SK-N-SH (cell line): ENCODE results near the gene ARPC5L. TPM values are rescaled to one million over a fixed set of nuclear protein-coding genes. Genes with fewer than 3 reads are reported as not detected.

Source experiments
- CTCF ChIA-PET: fragments of 300-600, 350-600 bp; formaldehyde crosslinking; extraction: SDS; loops from one replicate; lab custom pipeline; 2021; lab: Yijun Ruan, JAX
- POLR2A ChIA-PET: fragments of 350-600 bp; sonication (Branson Sonifier 250); formaldehyde crosslinking; extraction: SDS; loops from one replicate; lab custom pipeline; 2020; ENCODE audit warnings: antibody characterized with exemption, inconsistent platforms; lab: Yijun Ruan, JAX
- DNase-seq: peaks from one replicate; pipeline ENCODE4 v3.0.0; 2012
- H2AFZ ChIP-seq: fragments of 200-600 bp; sonication (generic); 2 replicates; pipeline ENCODE4 v1.8.1; 2016; ENCODE audit warnings: antibody characterized with exemption, mild to moderate bottlenecking, low read depth
- H3F3A ChIP-seq: fragments of 200-600 bp; sonication (generic); replicated peaks from 2 replicates; pipeline ENCODE3; 2016; ENCODE audit warnings: antibody characterized with exemption, mild to moderate bottlenecking; ENCODE audit not compliant: insufficient read depth
- H3K27ac ChIP-seq, 2 experiments: fragments of 200-500 bp in 1 of 2; fragments of 200-600 bp in 1 of 2; sonication (Bioruptor generic) in 1 of 2; sonication (generic), shearing (Covaris generic) in 1 of 2; 2 replicates each; pipeline versions ENCODE4 v1.5.1 to v1.6.1; 2014 to 2016; ENCODE audit warnings: low read depth in 2 of 2, inconsistent platforms in 1 of 2, low read length in 1 of 2, mild to moderate bottlenecking in 1 of 2, mixed read lengths in 1 of 2
- H3K27me3 ChIP-seq: fragments of 200-600 bp; sonication (generic), shearing (Covaris generic); 2 replicates; pipeline ENCODE4 v1.6.1; 2016; ENCODE audit warnings: mixed run types; ENCODE audit not compliant: insufficient read depth
- H3K36me3 ChIP-seq, 2 experiments: fragments of 200-500 bp in 1 of 2; fragments of 200-600 bp in 1 of 2; sonication (Bioruptor generic) in 1 of 2; sonication (generic) in 1 of 2; replicated peaks in 1 of 2; 2 replicates each; pipeline versions ENCODE3 to v1.5.1; 2014 to 2016; ENCODE audit warnings: low read length in 1 of 2, mild to moderate bottlenecking in 1 of 2; ENCODE audit not compliant: insufficient read depth in 2 of 2, control insufficient read depth in 1 of 2
- H3K4me1 ChIP-seq, 2 experiments: fragments of 200-500 bp in 1 of 2; fragments of 200-600 bp in 1 of 2; sonication (Bioruptor generic) in 1 of 2; sonication (generic), shearing (Covaris generic) in 1 of 2; 2 replicates each; pipeline versions ENCODE4 v1.5.1 to v1.6.1; 2014 to 2016; ENCODE audit warnings: low read depth in 1 of 2, low read length in 1 of 2, mixed run types in 1 of 2; ENCODE audit not compliant: insufficient read depth in 2 of 2, control insufficient read depth in 1 of 2
- H3K4me2 ChIP-seq: fragments of 200-600 bp; sonication (generic), shearing (Covaris generic); 2 replicates; pipeline ENCODE4 v1.6.1; 2017; ENCODE audit warnings: mixed run types
- H3K4me3 ChIP-seq, 2 experiments: fragments of 200-500 bp in 1 of 2; fragments of 200-600 bp in 1 of 2; sonication (Bioruptor generic) in 1 of 2; sonication (generic), shearing (Covaris generic) in 1 of 2; 2 replicates each; pipeline versions ENCODE4 v1.5.1 to v1.8.1; 2014 to 2016; ENCODE audit warnings: low read depth in 2 of 2, inconsistent platforms in 1 of 2, low read length in 1 of 2, mild to moderate bottlenecking in 1 of 2, mixed read lengths in 1 of 2, moderate library complexity in 1 of 2
- H3K79me2 ChIP-seq: fragments of 200-600 bp; sonication (generic); 2 replicates; pipeline ENCODE4 v1.8.1; 2017; ENCODE audit warnings: mild to moderate bottlenecking; ENCODE audit not compliant: insufficient read depth
- H3K9ac ChIP-seq: fragments of 200-600 bp; sonication (generic); 2 replicates; pipeline ENCODE4 v1.6.1; 2017; ENCODE audit warnings: mixed run types
- H3K9me2 ChIP-seq: fragments of 200-600 bp; sonication (generic); 2 replicates; pipeline ENCODE4 v1.6.1; 2017; ENCODE audit warnings: mixed run types
- H3K9me3 ChIP-seq: fragments of 200-600 bp; sonication (generic); 2 replicates; pipeline ENCODE4 v1.6.1; 2017; ENCODE audit warnings: mixed run types, mild to moderate bottlenecking, moderate library complexity
- H4K20me1 ChIP-seq: fragments of 200-600 bp; sonication (generic); 2 replicates; pipeline ENCODE4 v1.6.1; 2017; ENCODE audit warnings: mild to moderate bottlenecking, mixed run types; ENCODE audit not compliant: insufficient read depth
- CTCF ChIP-seq: fragments of 200-600 bp; sonication (generic); IDR thresholded peaks from 2 replicates; pipeline ENCODE4 v1.6.1; 2017; ENCODE audit warnings: antibody characterized with exemption, mild to moderate bottlenecking, moderate library complexity
- EP300 ChIP-seq, 2 experiments: IDR thresholded peaks; 2 replicates each; pipeline versions ENCODE4 v1.4.0 to v1.6.1; 2012; ENCODE audit warnings: borderline replicate concordance in 1 of 2, low read depth in 1 of 2, low read length in 1 of 2
- EZH2phosphoT487 ChIP-seq: fragments of 200-600 bp; sonication (generic); IDR thresholded peaks from 2 replicates; pipeline ENCODE4 v1.6.1; 2017; ENCODE audit warnings: low read depth, mixed run types, mild to moderate bottlenecking, antibody characterized with exemption, moderate library complexity, borderline replicate concordance
- FOXM1 ChIP-seq: IDR thresholded peaks from 2 replicates; pipeline ENCODE4 v1.4.0; 2012; ENCODE audit warnings: low read depth, mild to moderate bottlenecking
- GABPA ChIP-seq: IDR thresholded peaks from 2 replicates; pipeline ENCODE4 v1.4.0; 2012; ENCODE audit warnings: low read depth, mild to moderate bottlenecking
- GATA2 ChIP-seq: sonication (generic); formaldehyde crosslinking; IDR thresholded peaks from 2 replicates; pipeline ENCODE4 v1.5.0; 2020; ENCODE audit warnings: mild to moderate bottlenecking, missing genetic modification reagents
- IRF3 ChIP-seq: fragments of 150-350 bp; IDR thresholded peaks from 2 replicates; pipeline ENCODE4 v1.6.1; 2016; ENCODE audit warnings: mild to moderate bottlenecking, low read depth, low read length
- JUND ChIP-seq: IDR thresholded peaks from 2 replicates; pipeline ENCODE4 v1.4.0; 2012
- MAX ChIP-seq: IDR thresholded peaks from 2 replicates; pipeline ENCODE4 v1.4.0; 2012; ENCODE audit warnings: low read depth
- MEF2A ChIP-seq: IDR thresholded peaks from 2 replicates; pipeline ENCODE4 v1.4.0; 2012; ENCODE audit warnings: low read depth, borderline replicate concordance
- POLR2AphosphoS5 ChIP-seq: IDR thresholded peaks from 2 replicates; pipeline ENCODE4 v1.6.1; 2012; ENCODE audit warnings: low read depth, low read length
- RAD21 ChIP-seq: IDR thresholded peaks from 2 replicates; pipeline ENCODE4 v1.6.1; 2012; ENCODE audit warnings: mild to moderate bottlenecking, low read length
- RCOR1 ChIP-seq: fragments of 150-350 bp; IDR thresholded peaks from 2 replicates; pipeline ENCODE4 v1.6.1; 2017; ENCODE audit warnings: antibody characterized with exemption, low read length
- SMC3 ChIP-seq: IDR thresholded peaks from 2 replicates; pipeline ENCODE4 v1.6.1; 2012; ENCODE audit warnings: low read depth, low read length, improper control_type of control experiment
- TEAD4 ChIP-seq: IDR thresholded peaks from 2 replicates; pipeline ENCODE4 v1.4.0; 2012; ENCODE audit warnings: mild to moderate bottlenecking, borderline replicate concordance; ENCODE audit not compliant: insufficient read depth
- USF1 ChIP-seq: IDR thresholded peaks from 2 replicates; pipeline ENCODE4 v1.4.0; 2012; ENCODE audit warnings: low read depth, borderline replicate concordance
- USF2 ChIP-seq: fragments of 150-350 bp; IDR thresholded peaks from 2 replicates; pipeline ENCODE4 v1.6.1; 2017; ENCODE audit warnings: antibody characterized with exemption, low read length, low read depth, borderline replicate concordance
- YY1 ChIP-seq: IDR thresholded peaks from 2 replicates; pipeline ENCODE4 v1.4.0; 2012; ENCODE audit warnings: low read depth, mild to moderate bottlenecking
- ZBTB33 ChIP-seq: IDR thresholded peaks from 2 replicates; pipeline ENCODE4 v1.4.0; 2012; ENCODE audit warnings: low read depth, borderline replicate concordance
- WGBS: methylation state at CpG from one replicate; pipeline ENCODE4 v1.1.6; 2017; ENCODE audit warnings: low lambda C conversion rate; 5-methylcytosine and 5-hydroxymethylcytosine counted together
- polyA plus RNA-seq, 3 experiments: library from polyadenylated mRNA; depleted of rRNA; stranded (reverse); fragments of >200 nt; gene quantifications; 2 replicates each; pipeline ENCODE4 v1.2.3, GENCODE V29; 2012

The ARPC5L gene
- polyA plus RNA-seq, 1 of the 3 experiments (the other 2 are of a cell fraction): 73.1 TPM

- Histone ChIP-seq H3K4me1 (no peaks in the 10 kb centered on the region), H3K27ac (no peak overlapping the region), H3K9me2 (no peaks in the 10 kb centered on the region), H2AFZ (no peak overlapping the region), H3K4me3 (no peak overlapping the region), H3K36me3 (peaks cover 34 to 78% of the 10 kb centered on the region in 2 experiments), H3F3A (peaks cover 21% of the 10 kb centered on the region), H3K4me2 (no peak overlapping the region), H3K79me2 (peaks cover 28% of the 10 kb centered on the region; the same call in 1 of the 2 replicates), H3K9ac (no peak overlapping the region), H4K20me1 (0 out of 2 replicates have a peak, but pooled peaks cover 6% of the 10 kb centered on the region), H3K9me3 (no peaks in the 10 kb centered on the region), H3K27me3 (no peaks in the 10 kb centered on the region)
- ChIA-PET POLR2A (no interaction called here), CTCF (interaction anchor here (1.2 kb wide), 1 partner anchor 27 kb away, joined by 3 read pairs; no protein-coding TSS in a partner anchor)
- DNase-seq: no peak
- 88% methylated on average over 10 of the region's 10 CpGs for WGBS
- TF ChIP-seq FOXM1 (no peak), MAX (no peak), USF2 (no peak), RCOR1 (no peak), JUND (no peak), CTCF (no peak), YY1 (no peak), EZH2phosphoT487 (no peak), EP300 (IDR thresholded peaks at IDR 0.05; ENCODE audit: borderline replicate concordance in 1 of 2, low read depth in 1 of 2, low read length in 1 of 2) (no peak), TEAD4 (no peak), RAD21 (no peak), GABPA (no peak), GATA2 (CRISPR knock-in tag) (no peak), ZBTB33 (no peak), POLR2AphosphoS5 (no peak), MEF2A (no peak), IRF3 (no peak), USF1 (no peak), SMC3 (no peak)
Observed at GRCh38 chr9:124879226-124879625, 17.3 kb downstream of the ARPC5L start.
